ENCODE results near the gene FGR. TPM values are rescaled to one million over a fixed set of nuclear protein-coding genes. Genes with fewer than 3 reads are reported as not detected.

The FGR gene
- total and polyA plus RNA-seq, 2 of the 13 experiments (the other 11 are each of a cell fraction or from before 2014, with no cell fraction given), result not detected

GRCh38 chr1:27601771-27602461 is 33.1 kb downstream of the FGR start (continued):
- TF ChIP-seq AHDC1 (CRISPR knock-in tag; IDR thresholded peaks at IDR 0.05; ENCODE audit: borderline replicate concordance) (no peak), PAXIP1 (CRISPR knock-in tag; conservative IDR thresholded peaks at IDR 0.05) (0 out of 2 replicates have a peak, but pooled peaks have one; percentile 21), SP1 (IDR thresholded peaks at IDR 0.05) (no peak), SP1 (CRISPR knock-in tag; IDR thresholded peaks at IDR 0.05) (no peak), MTA1 (CRISPR knock-in tag; IDR thresholded peaks at IDR 0.05; ENCODE audit: borderline replicate concordance) (0 out of 2 replicates have a peak, but pooled peaks have one; percentile 19), MYNN (CRISPR knock-in tag; IDR thresholded peaks at IDR 0.05; ENCODE audit: low read depth) (no peak), NFRKB (IDR thresholded peaks at IDR 0.05) (no peak), HIC2 (CRISPR knock-in tag; IDR thresholded peaks at IDR 0.05; ENCODE audit: low read depth) (peak; percentile 63; the same call in 1 of the 2 replicates)
- TF ChIP-seq, protein P1, sequence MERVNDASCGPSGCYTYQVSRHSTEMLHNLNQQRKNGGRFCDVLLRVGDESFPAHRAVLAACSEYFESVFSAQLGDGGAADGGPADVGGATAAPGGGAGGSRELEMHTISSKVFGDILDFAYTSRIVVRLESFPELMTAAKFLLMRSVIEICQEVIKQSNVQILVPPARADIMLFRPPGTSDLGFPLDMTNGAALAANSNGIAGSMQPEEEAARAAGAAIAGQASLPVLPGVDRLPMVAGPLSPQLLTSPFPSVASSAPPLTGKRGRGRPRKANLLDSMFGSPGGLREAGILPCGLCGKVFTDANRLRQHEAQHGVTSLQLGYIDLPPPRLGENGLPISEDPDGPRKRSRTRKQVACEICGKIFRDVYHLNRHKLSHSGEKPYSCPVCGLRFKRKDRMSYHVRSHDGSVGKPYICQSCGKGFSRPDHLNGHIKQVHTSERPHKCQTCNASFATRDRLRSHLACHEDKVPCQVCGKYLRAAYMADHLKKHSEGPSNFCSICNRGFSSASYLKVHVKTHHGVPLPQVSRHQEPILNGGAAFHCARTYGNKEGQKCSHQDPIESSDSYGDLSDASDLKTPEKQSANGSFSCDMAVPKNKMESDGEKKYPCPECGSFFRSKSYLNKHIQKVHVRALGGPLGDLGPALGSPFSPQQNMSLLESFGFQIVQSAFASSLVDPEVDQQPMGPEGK (CRISPR knock-in tag; IDR thresholded peaks at IDR 0.05), result peak; percentile 60
- TF ChIP-seq, protein P2, sequence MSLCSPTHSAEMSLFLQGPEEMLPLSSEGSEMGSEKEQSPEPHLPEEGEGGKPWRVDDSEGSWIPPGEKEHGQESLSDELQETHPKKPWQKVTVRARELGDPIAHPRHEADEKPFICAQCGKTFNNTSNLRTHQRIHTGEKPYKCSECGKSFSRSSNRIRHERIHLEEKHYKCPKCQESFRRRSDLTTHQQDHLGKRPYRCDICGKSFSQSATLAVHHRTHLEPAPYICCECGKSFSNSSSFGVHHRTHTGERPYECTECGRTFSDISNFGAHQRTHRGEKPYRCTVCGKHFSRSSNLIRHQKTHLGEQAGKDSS (CRISPR knock-in tag; IDR thresholded peaks at IDR 0.05; ENCODE audit: borderline replicate concordance, low read depth), result no peak
